ENCODE results near the gene FPGS. TPM values are rescaled to one million over a fixed set of nuclear protein-coding genes. Genes with fewer than 3 reads are reported as not detected.

Gene FPGS
- total and polyA plus RNA-seq, 2 donors (not counting 1 experiment from before 2014, with no cell fraction given), result 103 to 136 TPM

DNA sequence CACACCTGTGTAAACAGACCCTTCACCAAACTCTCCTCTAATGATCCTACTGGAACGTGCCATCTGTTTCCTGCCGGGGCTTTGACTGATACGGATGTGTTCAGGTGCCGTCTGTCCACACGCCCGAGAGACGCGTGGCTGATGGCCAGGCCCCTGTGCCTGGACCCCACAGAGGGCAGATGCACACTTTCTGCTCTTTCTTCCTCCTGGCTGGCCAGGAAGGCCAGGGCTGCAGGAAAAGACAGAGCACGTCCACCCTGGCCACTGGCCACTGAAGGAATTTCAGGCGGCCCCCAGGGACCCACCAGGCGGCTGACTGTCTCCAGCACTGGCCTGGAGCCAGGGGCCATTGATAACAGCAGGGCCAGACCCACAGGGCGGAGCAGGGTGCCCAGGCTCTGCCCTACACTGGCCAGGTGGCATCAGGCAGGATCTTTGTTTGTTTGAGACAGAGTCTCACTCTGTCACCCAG, 55.4 kb downstream of the FPGS start:
- ChIA-PET POLR2A (no interaction called here), CTCF (interaction anchor here (3.2 kb wide), 1 partner anchor 11 kb away, joined by 23 read pairs; no protein-coding TSS in a partner anchor)
- Histone ChIP-seq H3K4me3 (ENCODE audit: control extremely low read depth in 1 of 5, extremely low read depth in 1 of 5, insufficient read depth in 1 of 5, low read depth in 2 of 5, low read length in 4 of 5) (no peak overlapping the region), H3K79me2 (ENCODE audit: control insufficient read depth, insufficient read depth, low read length) (no peaks in the 10 kb centered on the region), H3K9me3 (ENCODE audit: control extremely low read depth in 1 of 3, control insufficient read depth in 2 of 3, insufficient read depth in 1 of 3, low read length in 2 of 3) (no peaks in the 10 kb centered on the region), H3K27ac (ENCODE audit: low read length in 2 of 2) (no peak overlapping the region), H3K9ac (ENCODE audit: low read length) (no peak overlapping the region), H4K20me1 (ENCODE audit: control insufficient read depth, insufficient read depth, low read length, poor library complexity, severe bottlenecking) (no peaks in the 10 kb centered on the region), H3K4me1 (ENCODE audit: control insufficient read depth in 2 of 2, insufficient read depth in 2 of 2, low read length in 2 of 2) (peaks cover 53 to 82% of the 10 kb centered on the region in 2 donors), H2AFZ (ENCODE audit: insufficient read depth, low read depth, low read length, poor library complexity, severe bottlenecking) (peak overlapping the region; percentile 4), H3K4me2 (replicated peaks; ENCODE audit: low read depth, low read length, poor library complexity, severe bottlenecking) (peak overlapping the region; percentile 15), H3K27me3 (replicated peaks in 1 of 4; ENCODE audit: control extremely low read depth in 1 of 4, control insufficient read depth in 3 of 4, insufficient read depth in 4 of 4, low read length in 3 of 4) (no peaks in the 10 kb centered on the region), H3K36me3 (replicated peaks in 1 of 2; ENCODE audit: control extremely low read depth in 1 of 2, control insufficient read depth in 1 of 2, extremely low read depth in 1 of 2, insufficient read depth in 2 of 2, low read length in 1 of 2) (no peaks in the 10 kb centered on the region)
- intact Hi-C loops (cut with micrococcal nuclease), result no loop called here
- DNase-seq (no peak), ATAC-seq (ENCODE audit: low read depth) (no peak)
- WGBS (ENCODE audit: insufficient coverage), result 25% methylated on average over 12 of the region's 12 CpGs
- Mint-ChIP-seq H3K4me1 (peaks cover 58% of the 10 kb centered on the region), H3K27me3 (no peaks in the 10 kb centered on the region), H3K4me3 (no peak overlapping the region), H3K27ac (peak overlapping the region; percentile 75), H3K9me3 (ENCODE audit: insufficient read depth) (no peaks in the 10 kb centered on the region)
- TF ChIP-seq, protein P1, sequence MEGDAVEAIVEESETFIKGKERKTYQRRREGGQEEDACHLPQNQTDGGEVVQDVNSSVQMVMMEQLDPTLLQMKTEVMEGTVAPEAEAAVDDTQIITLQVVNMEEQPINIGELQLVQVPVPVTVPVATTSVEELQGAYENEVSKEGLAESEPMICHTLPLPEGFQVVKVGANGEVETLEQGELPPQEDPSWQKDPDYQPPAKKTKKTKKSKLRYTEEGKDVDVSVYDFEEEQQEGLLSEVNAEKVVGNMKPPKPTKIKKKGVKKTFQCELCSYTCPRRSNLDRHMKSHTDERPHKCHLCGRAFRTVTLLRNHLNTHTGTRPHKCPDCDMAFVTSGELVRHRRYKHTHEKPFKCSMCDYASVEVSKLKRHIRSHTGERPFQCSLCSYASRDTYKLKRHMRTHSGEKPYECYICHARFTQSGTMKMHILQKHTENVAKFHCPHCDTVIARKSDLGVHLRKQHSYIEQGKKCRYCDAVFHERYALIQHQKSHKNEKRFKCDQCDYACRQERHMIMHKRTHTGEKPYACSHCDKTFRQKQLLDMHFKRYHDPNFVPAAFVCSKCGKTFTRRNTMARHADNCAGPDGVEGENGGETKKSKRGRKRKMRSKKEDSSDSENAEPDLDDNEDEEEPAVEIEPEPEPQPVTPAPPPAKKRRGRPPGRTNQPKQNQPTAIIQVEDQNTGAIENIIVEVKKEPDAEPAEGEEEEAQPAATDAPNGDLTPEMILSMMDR (IDR thresholded peaks at IDR 0.05), result no peak
- no peak for TF ChIP-seq EZH2 (IDR thresholded peaks at IDR 0.05; ENCODE audit: borderline replicate concordance, insufficient read depth, low read depth, low read length, poor library complexity, severe bottlenecking)

DNA sequence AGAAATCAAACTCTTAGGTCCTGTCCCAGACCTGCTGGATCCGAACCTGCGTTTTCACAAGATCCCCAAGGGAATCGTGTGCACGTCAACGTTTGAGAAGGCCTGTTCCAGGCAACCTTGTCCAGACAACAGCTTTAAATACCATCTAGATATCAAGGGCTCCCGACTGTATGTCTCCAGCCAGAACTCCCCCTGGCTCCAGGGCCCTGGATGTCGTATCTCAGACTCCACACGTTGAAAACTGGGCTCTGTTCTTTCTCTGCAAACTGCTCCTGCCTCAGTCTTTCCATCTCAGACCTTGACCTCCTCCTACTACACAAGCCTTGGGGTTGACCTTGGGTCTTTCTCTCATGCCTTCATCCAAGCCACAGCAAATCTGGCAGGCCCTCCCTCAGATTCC, 57.6 kb downstream of the FPGS start:
- no peak overlapping the region for H2AFZ ChIP-seq (ENCODE audit: insufficient read depth, low read depth, low read length, poor library complexity, severe bottlenecking)
- Mint-ChIP-seq H3K27me3 (no peaks in the 10 kb centered on the region), H3K9me3 (ENCODE audit: insufficient read depth) (no peaks in the 10 kb centered on the region), H3K4me3 (no peak overlapping the region), H3K27ac (peak overlapping the region; percentile 99), H3K4me1 (peaks cover 54% of the 10 kb centered on the region)
- H3K9ac ChIP-seq (ENCODE audit: low read length), result no peak overlapping the region
- H3K9me3 ChIP-seq (ENCODE audit: control extremely low read depth in 1 of 3, control insufficient read depth in 2 of 3, insufficient read depth in 1 of 3, low read length in 2 of 3), result no peaks in the 10 kb centered on the region
- peak overlapping the region in 1 of 2 donors; percentile 28 for H3K27ac ChIP-seq (ENCODE audit: low read length in 2 of 2)
- ATAC-seq (ENCODE audit: low read depth) (no peak), DNase-seq (no peak)
- peaks cover 54 to 79% of the 10 kb centered on the region in 2 donors for H3K4me1 ChIP-seq (ENCODE audit: control insufficient read depth in 2 of 2, insufficient read depth in 2 of 2, low read length in 2 of 2)
- no peaks in the 10 kb centered on the region for H3K27me3 ChIP-seq (replicated peaks in 1 of 4; ENCODE audit: control extremely low read depth in 1 of 4, control insufficient read depth in 3 of 4, insufficient read depth in 4 of 4, low read length in 3 of 4)
- CTCF ChIA-PET, result interaction anchor here (0.7 to 3.7 kb wide), 5 partner anchors 10 to 1652 kb away, joined by 3 to 19 read pairs (median 5); partner anchors contain the start of gene TOR2A
- WGBS (ENCODE audit: insufficient coverage), result 92% methylated on average over 8 of the region's 8 CpGs
- H3K4me3 ChIP-seq (ENCODE audit: control extremely low read depth in 1 of 5, extremely low read depth in 1 of 5, insufficient read depth in 1 of 5, low read depth in 2 of 5, low read length in 4 of 5), result no peak overlapping the region
- no peaks in the 10 kb centered on the region for H3K79me2 ChIP-seq (ENCODE audit: control insufficient read depth, insufficient read depth, low read length)
- POLR2A ChIA-PET, result no interaction called here
- TF ChIP-seq, protein P1 (IDR thresholded peaks at IDR 0.05), result no peak
- no peak for TF ChIP-seq EZH2 (IDR thresholded peaks at IDR 0.05; ENCODE audit: borderline replicate concordance, insufficient read depth, low read depth, low read length, poor library complexity, severe bottlenecking)
- no peaks in the 10 kb centered on the region for H4K20me1 ChIP-seq (ENCODE audit: control insufficient read depth, insufficient read depth, low read length, poor library complexity, severe bottlenecking)
- intact Hi-C loops (cut with micrococcal nuclease), result no loop called here
- no peak overlapping the region for H3K4me2 ChIP-seq (replicated peaks; ENCODE audit: low read depth, low read length, poor library complexity, severe bottlenecking)
- H3K36me3 ChIP-seq (replicated peaks in 1 of 2; ENCODE audit: control extremely low read depth in 1 of 2, control insufficient read depth in 1 of 2, extremely low read depth in 1 of 2, insufficient read depth in 2 of 2, low read length in 1 of 2), result no peaks in the 10 kb centered on the region

All from B cell (primary cell).